Endothelial cell (in vitro differentiated cells): ENCODE data around the gene SMG9. TPM values are rescaled to one million over a fixed set of nuclear protein-coding genes. Genes with fewer than 3 reads are reported as not detected.

Experiments used
- DNase-seq: peaks from one replicate; pipeline ENCODE4 v3.0.0; 2021; ENCODE audit warnings: low spot score
- H3K27ac Mint-ChIP-seq: one replicate; pipeline ENCODE4 v1.8.0; 2021; ENCODE audit warnings: mixed read lengths, inconsistent platforms; ENCODE audit not compliant: unreplicated experiment
- H3K27me3 Mint-ChIP-seq: one replicate; pipeline ENCODE4 v1.8.0; 2021; ENCODE audit warnings: mild to moderate bottlenecking, moderate library complexity, mixed read lengths, inconsistent platforms; ENCODE audit not compliant: unreplicated experiment
- H3K36me3 Mint-ChIP-seq: one replicate; pipeline ENCODE4 v1.8.0; 2021; ENCODE audit warnings: mild to moderate bottlenecking, low read depth, mixed read lengths, inconsistent platforms; ENCODE audit not compliant: unreplicated experiment
- H3K4me1 Mint-ChIP-seq: one replicate; pipeline ENCODE4 v1.8.0; 2021; ENCODE audit warnings: mild to moderate bottlenecking, mixed read lengths, inconsistent platforms; ENCODE audit not compliant: unreplicated experiment
- H3K4me3 Mint-ChIP-seq: one replicate; pipeline ENCODE4 v1.8.0; 2021; ENCODE audit warnings: mild to moderate bottlenecking, mixed read lengths, inconsistent platforms; ENCODE audit not compliant: unreplicated experiment
- H3K9me3 Mint-ChIP-seq: one replicate; pipeline ENCODE4 v1.8.0; 2021; ENCODE audit warnings: mixed read lengths, inconsistent platforms; ENCODE audit not compliant: unreplicated experiment
- CTCF ChIP-seq: fragments of 200-600 bp; sonication (generic); IDR thresholded peaks from one replicate; pipeline ENCODE4 v1.5.0; 2021; ENCODE audit warnings: antibody characterized with exemption; ENCODE audit not compliant: unreplicated experiment
- total RNA-seq: library from RNA; stranded (reverse); fragmentation: NEBNext Ultra II Directional; extraction: Animal tissue kit (Norgen Biotek cat#: 25700); gene quantifications from one replicate; pipeline ENCODE4 v1.2.1, GENCODE V29; 2021; ENCODE audit not compliant: unreplicated experiment

SMG9 gene
- total RNA-seq, 1 donor from 2014 or later = 38.8 TPM

DNA sequence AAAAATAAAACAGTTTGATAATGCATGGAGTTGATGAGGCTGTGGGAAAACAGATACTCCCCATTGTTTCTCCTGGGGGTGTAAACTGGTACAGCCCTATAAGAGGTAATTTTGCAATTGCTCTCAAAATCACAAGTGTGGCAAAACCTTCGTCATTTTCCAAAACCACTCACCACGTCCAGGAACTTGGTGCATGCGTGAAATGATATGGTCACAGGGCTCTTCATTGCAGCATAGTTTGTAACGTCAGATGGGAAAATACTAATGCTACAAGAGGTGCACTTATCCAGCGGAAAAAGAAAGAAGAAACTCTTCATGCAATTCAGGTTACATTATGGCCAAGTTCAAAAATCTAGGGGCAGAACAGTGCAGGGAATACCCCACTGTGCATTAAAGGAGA lies 72.9 kb downstream of the SMG9 start:
- no peak overlapping the region for H3K4me3 Mint-ChIP-seq
- H3K9me3 Mint-ChIP-seq = no peaks in the 10 kb centered on the region
- H3K27me3 Mint-ChIP-seq = peaks cover 1% of the 10 kb centered on the region
- H3K4me1 Mint-ChIP-seq = no peaks in the 10 kb centered on the region
- H3K27ac Mint-ChIP-seq = no peak overlapping the region
- no peak for TF ChIP-seq CTCF
- no peaks in the 10 kb centered on the region for H3K36me3 Mint-ChIP-seq
- no peak for DNase-seq

- Mint-ChIP-seq H3K4me3 (no peak overlapping the region), H3K36me3 (no peaks in the 10 kb centered on the region), H3K9me3 (no peaks in the 10 kb centered on the region), H3K27ac (no peak overlapping the region), H3K27me3 (peaks cover 5% of the 10 kb centered on the region), H3K4me1 (peaks cover 6% of the 10 kb centered on the region)
- TF ChIP-seq CTCF = no peak
- DNase-seq = no peak
Measured at GRCh38 chr19:43678512-43679261, 76.1 kb downstream of the SMG9 start.

Other genes starting within 250 kb of the SMG9 start
- 42.9 TPM for gene ETHE1, start 227.8 kb downstream of the SMG9 start, total RNA-seq
- 2.3 TPM for gene ZNF575, start 221.8 kb downstream of the SMG9 start, total RNA-seq
- gene XRCC1, start 179.4 kb downstream of the SMG9 start, total RNA-seq = 45.1 TPM
- 3.4 TPM for gene PINLYP, start 179.2 kb downstream of the SMG9 start, total RNA-seq
- 48.6 TPM for gene IRGQ, start 158.8 kb downstream of the SMG9 start, total RNA-seq
- gene ZNF576, start 158.4 kb downstream of the SMG9 start, total RNA-seq = 10.7 TPM
- 0.26 TPM for gene SRRM5, start 142.9 kb downstream of the SMG9 start, total RNA-seq
- 97.7 TPM for gene ZNF428, start 135.3 kb downstream of the SMG9 start, total RNA-seq
- 21.1 TPM for gene CADM4, start 115.1 kb downstream of the SMG9 start, total RNA-seq
- gene PLAUR, start 84.8 kb downstream of the SMG9 start, total RNA-seq = 16.3 TPM
- not detected for gene IRGC, start 38.9 kb downstream of the SMG9 start, total RNA-seq
- 0.28 TPM for gene KCNN4, start 26.0 kb upstream of the SMG9 start, total RNA-seq
- gene LYPD5, start 47.5 kb upstream of the SMG9 start, total RNA-seq = not detected
- 9.3 TPM for gene ZNF283, start 72.4 kb upstream of the SMG9 start, total RNA-seq
- gene ZNF404, start 129.0 kb upstream of the SMG9 start, total RNA-seq = 3.7 TPM
- gene ZNF45, start 180.3 kb upstream of the SMG9 start, total RNA-seq = 19.4 TPM
- gene ZNF221, start 196.3 kb upstream of the SMG9 start, total RNA-seq = 7.3 TPM
- 10.9 TPM for gene ZNF155, start 229.2 kb upstream of the SMG9 start, total RNA-seq
- 5.6 TPM for gene ZNF230, start 248.0 kb upstream of the SMG9 start, total RNA-seq